Measurements from ENCODE around the gene ACTN1. TPM values are rescaled to one million over a fixed set of nuclear protein-coding genes. Genes with fewer than 3 reads are reported as not detected.
"Not testable (repeated sequence)": the region's sequence is repeated elsewhere in the genome, so short reads cannot be mapped to it uniquely, and the experiment has no call there.

The ACTN1 gene
- total and polyA plus RNA-seq, 2 of the 8 experiments (the other 6 are each of a cell fraction or from before 2014, with no cell fraction given): 236 to 262 TPM

DNA sequence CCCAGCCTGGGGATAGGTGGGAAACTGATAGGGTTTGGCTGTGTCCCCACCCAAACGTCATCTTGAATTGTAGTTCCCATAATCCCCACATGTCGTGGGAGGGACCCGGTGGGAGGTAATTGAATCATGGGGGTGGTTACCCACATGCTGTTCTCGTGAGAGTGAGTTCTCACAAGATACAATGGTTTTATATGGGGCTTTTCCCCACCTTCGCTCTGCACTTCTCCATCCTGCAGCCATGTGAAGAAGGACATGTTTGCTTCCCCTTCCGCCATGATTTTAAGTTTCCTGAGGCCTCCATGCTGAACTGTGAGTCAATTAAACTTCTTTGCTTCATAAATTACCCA is 5.9 kb downstream of the ACTN1 start:
- FAIRE-seq; H3K56ac ChIP-seq (replicated peaks; ENCODE audit: insufficient read length, low read depth, low read length); H4K91ac ChIP-seq (replicated peaks; ENCODE audit: insufficient read length, low read length); CTCF ChIA-PET (ENCODE audit: partially characterized antibody); H2BK5ac ChIP-seq (ENCODE audit: low read depth, low read length); H3K4me3 ChIP-seq (ENCODE audit: extremely low read depth in 1 of 4, insufficient read depth in 2 of 4, low read depth in 3 of 4, low read length in 4 of 4); H4K5ac ChIP-seq (ENCODE audit: insufficient read length, low read depth, low read length); H3K9me3 ChIP-seq (ENCODE audit: insufficient read depth in 2 of 2, low read depth in 1 of 2, low read length in 1 of 2); H3K9ac ChIP-seq (replicated peaks in 1 of 4; ENCODE audit: extremely low read depth in 1 of 4, low read depth in 3 of 4, low read length in 3 of 4); DNase-seq (ENCODE audit: low read depth in 1 of 2, low spot score in 2 of 2); H4K8ac ChIP-seq (ENCODE audit: extremely low read depth, insufficient read depth, low read length); H3K4me2 ChIP-seq (ENCODE audit: insufficient read depth in 1 of 2, low read depth in 2 of 2, low read length in 2 of 2); H3K27me3 ChIP-seq (replicated peaks in 1 of 4; ENCODE audit: control insufficient read depth in 3 of 4, extremely low read depth in 1 of 4, insufficient read depth in 3 of 4, low read length in 3 of 4); H3K18ac ChIP-seq (ENCODE audit: extremely low read depth, low read length); H3K4ac ChIP-seq (replicated peaks; ENCODE audit: insufficient read length, low read depth, low read length); H3K14ac ChIP-seq (ENCODE audit: insufficient read length); H3K23ac ChIP-seq (ENCODE audit: insufficient read length); H2BK120ac ChIP-seq (replicated peaks; ENCODE audit: low read depth, low read length); H3K27ac ChIP-seq (ENCODE audit: low read depth, low read length); H2AFZ ChIP-seq (ENCODE audit: low read length); H2BK15ac ChIP-seq (ENCODE audit: low read length); H2BK12ac ChIP-seq (ENCODE audit: low read depth, low read length); H2BK20ac ChIP-seq (ENCODE audit: low read length); H3K23me2 ChIP-seq (ENCODE audit: low read depth, low read length); H2AK5ac ChIP-seq (ENCODE audit: low read depth, low read length): not testable (repeated sequence)
- Histone ChIP-seq H3K4me1 (replicated peaks in 1 of 4; ENCODE audit: control insufficient read depth in 3 of 4, insufficient read depth in 4 of 4, low read length in 3 of 4) (peaks cover 16 to 34% (median 17%) of the 10 kb centered on the region in 4 experiments), H3K36me3 (ENCODE audit: control insufficient read depth in 2 of 4, insufficient read depth in 4 of 4, low read length in 3 of 4) (peaks cover 0 to 36% (median 11%) of the 10 kb centered on the region in 4 experiments; a peak in 6 of 8 replicates), H4K20me1 (replicated peaks in 1 of 2; ENCODE audit: control insufficient read depth in 1 of 2, insufficient read depth in 2 of 2, low read length in 2 of 2) (peaks cover 25 to 47% of the 10 kb centered on the region in 2 experiments), H3K79me2 (ENCODE audit: control insufficient read depth in 1 of 2, insufficient read depth in 2 of 2, low read length in 2 of 2) (peaks cover 50 to 100% of the 10 kb centered on the region in 2 experiments), H3K79me1 (ENCODE audit: low read depth, low read length) (peaks cover 45% of the 10 kb centered on the region)
- POLR2A ChIA-PET (ENCODE audit: partially characterized antibody): interaction anchor here (1.3 kb wide), 1 partner anchor 14 kb away, joined by 5 read pairs; no protein-coding TSS in a partner anchor
- TF ChIP-seq POLR2A (IDR thresholded peaks at IDR 0.05; ENCODE audit: control extremely low read depth in 1 of 2, low read depth in 2 of 2, low read length in 2 of 2): peak in 1 of 2 experiments; percentile 10; a peak in 1 of 3 replicates
- 95% methylated on average over 6 of the region's 6 CpGs; no CpG with 5 or more reads in 1 of the 2 experiments for WGBS, 2 experiments (ENCODE audit: extremely low coverage in 1 of 2, insufficient coverage in 1 of 2, insufficient read length in 1 of 2, insufficient replicate concordance in 2 of 2, low coverage in 1 of 2, low lambda C conversion rate in 2 of 2, missing lambda C conversion rate in 1 of 2)

All from H1 (cell line).